IPS-NIHi7 (cell line): ENCODE data around the gene TBC1D10A.
A peak's percentile ranks its signal among the peaks of the same experiment; 100 is the strongest.

ENCODE experiments used
- DNase-seq: peaks from one replicate; pipeline ENCODE4 v3.0.0; 2012; ENCODE audit warnings: mixed read lengths; ENCODE audit errors: extremely low spot score

TBC1D10A gene

GRCh38 chr22:30299322-30299721 is 27.4 kb downstream of the TBC1D10A start:
- DNase-seq, result no peak

GRCh38 chr22:30297991-30298701 is 28.6 kb downstream of the TBC1D10A start:
- DNase-seq, result no peak

GRCh38 chr22:30297276-30297990 is 29.3 kb downstream of the TBC1D10A start:
- DNase-seq, result no peak

GRCh38 chr22:30296833-30297232 is 29.9 kb downstream of the TBC1D10A start:
- no peak for DNase-seq

GRCh38 chr22:30296324-30296723 is 30.4 kb downstream of the TBC1D10A start:
- DNase-seq, result no peak

GRCh38 chr22:30295576-30295975 is 31.2 kb downstream of the TBC1D10A start:
- no peak for DNase-seq

GRCh38 chr22:30294830-30295229 is 31.9 kb downstream of the TBC1D10A start:
- no peak for DNase-seq

- no peak for DNase-seq
Observed at GRCh38 chr22:30294066-30294465, 32.7 kb downstream of the TBC1D10A start.

- no peak for DNase-seq
Observed at GRCh38 chr22:30293026-30293425, 33.7 kb downstream of the TBC1D10A start.

GRCh38 chr22:30292069-30292970 is 34.4 kb downstream of the TBC1D10A start:
- no peak for DNase-seq

GRCh38 chr22:30291058-30291892 is 35.5 kb downstream of the TBC1D10A start:
- DNase-seq, result no peak

- DNase-seq, result no peak
Observed at GRCh38 chr22:30290342-30291057, 36.2 kb downstream of the TBC1D10A start.

- no peak for DNase-seq
Observed at GRCh38 chr22:30289980-30290313, 36.8 kb downstream of the TBC1D10A start.

- DNase-seq, result peak; percentile 100
Observed at GRCh38 chr22:30289141-30289979, 37.4 kb downstream of the TBC1D10A start, which contains the start of gene CASTOR1. Gene CASTOR1 (minus strand): TSS chr22:30289505. CDS start chr22:30289497, 8 bp downstream.

GRCh38 chr22:30288419-30289140 is 38.2 kb downstream of the TBC1D10A start:
- no peak for DNase-seq

GRCh38 chr22:30287648-30288418 is 38.9 kb downstream of the TBC1D10A start:
- peak; percentile 93 for DNase-seq

- peak; percentile 86 for DNase-seq
Observed at GRCh38 chr22:30286813-30287647, 39.7 kb downstream of the TBC1D10A start.
